Ishikawa (cell line): Measurements from ENCODE around the gene ELMO1.

Experiments
- CREB1 ChIP-seq: IDR thresholded peaks from 2 replicates; pipeline ENCODE4 v1.6.1; 2012; ENCODE audit warnings: low read depth
- EGR1 ChIP-seq: IDR thresholded peaks from 2 replicates; pipeline ENCODE4 v1.6.1; 2012
- EP300 ChIP-seq: IDR thresholded peaks from 2 replicates; pipeline ENCODE4 v1.6.1; 2012; ENCODE audit warnings: borderline replicate concordance
- FOXM1 ChIP-seq: IDR thresholded peaks from 2 replicates; pipeline ENCODE4 v1.6.1; 2012; ENCODE audit warnings: low read depth, borderline replicate concordance
- TAF1 ChIP-seq: IDR thresholded peaks from 2 replicates; pipeline ENCODE4 v1.6.1; 2012; ENCODE audit warnings: low read depth, mild to moderate bottlenecking
- TCF12 ChIP-seq: IDR thresholded peaks from 2 replicates; pipeline ENCODE4 v1.6.1; 2012; ENCODE audit warnings: low read depth
- TF ChIP-seq, protein P1 (sequence below): IDR thresholded peaks from 2 replicates; pipeline ENCODE4 v1.6.1; 2012
- TF ChIP-seq, protein P2 (sequence below): IDR thresholded peaks from 2 replicates; pipeline ENCODE4 v1.6.1; 2012; ENCODE audit warnings: low read depth, mild to moderate bottlenecking

DNA sequence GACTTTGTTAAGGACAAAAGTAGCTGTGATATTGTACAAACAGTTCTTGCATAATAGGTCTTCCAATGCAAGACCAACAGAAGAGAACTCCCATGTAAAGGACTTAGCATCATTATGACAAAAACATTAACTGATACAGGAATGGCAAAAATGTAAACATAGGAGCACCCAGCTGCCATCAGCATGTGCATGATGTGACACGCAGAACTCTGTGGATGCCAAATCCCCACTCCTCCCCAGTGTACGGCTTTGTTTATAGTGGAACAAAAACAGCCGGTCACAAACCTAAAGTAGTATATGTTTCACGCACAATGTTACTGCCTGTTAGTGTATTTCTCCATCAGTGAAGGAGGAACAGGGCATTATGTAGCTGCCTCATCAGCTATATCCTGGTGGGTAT lies 408.3 kb downstream of the ELMO1 start:
- TF ChIP-seq TAF1 = no peak
- TF ChIP-seq, protein P1, sequence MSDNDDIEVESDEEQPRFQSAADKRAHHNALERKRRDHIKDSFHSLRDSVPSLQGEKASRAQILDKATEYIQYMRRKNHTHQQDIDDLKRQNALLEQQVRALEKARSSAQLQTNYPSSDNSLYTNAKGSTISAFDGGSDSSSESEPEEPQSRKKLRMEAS = no peak
- no peak for TF ChIP-seq EP300
- no peak for TF ChIP-seq TCF12
- TF ChIP-seq, protein P2, sequence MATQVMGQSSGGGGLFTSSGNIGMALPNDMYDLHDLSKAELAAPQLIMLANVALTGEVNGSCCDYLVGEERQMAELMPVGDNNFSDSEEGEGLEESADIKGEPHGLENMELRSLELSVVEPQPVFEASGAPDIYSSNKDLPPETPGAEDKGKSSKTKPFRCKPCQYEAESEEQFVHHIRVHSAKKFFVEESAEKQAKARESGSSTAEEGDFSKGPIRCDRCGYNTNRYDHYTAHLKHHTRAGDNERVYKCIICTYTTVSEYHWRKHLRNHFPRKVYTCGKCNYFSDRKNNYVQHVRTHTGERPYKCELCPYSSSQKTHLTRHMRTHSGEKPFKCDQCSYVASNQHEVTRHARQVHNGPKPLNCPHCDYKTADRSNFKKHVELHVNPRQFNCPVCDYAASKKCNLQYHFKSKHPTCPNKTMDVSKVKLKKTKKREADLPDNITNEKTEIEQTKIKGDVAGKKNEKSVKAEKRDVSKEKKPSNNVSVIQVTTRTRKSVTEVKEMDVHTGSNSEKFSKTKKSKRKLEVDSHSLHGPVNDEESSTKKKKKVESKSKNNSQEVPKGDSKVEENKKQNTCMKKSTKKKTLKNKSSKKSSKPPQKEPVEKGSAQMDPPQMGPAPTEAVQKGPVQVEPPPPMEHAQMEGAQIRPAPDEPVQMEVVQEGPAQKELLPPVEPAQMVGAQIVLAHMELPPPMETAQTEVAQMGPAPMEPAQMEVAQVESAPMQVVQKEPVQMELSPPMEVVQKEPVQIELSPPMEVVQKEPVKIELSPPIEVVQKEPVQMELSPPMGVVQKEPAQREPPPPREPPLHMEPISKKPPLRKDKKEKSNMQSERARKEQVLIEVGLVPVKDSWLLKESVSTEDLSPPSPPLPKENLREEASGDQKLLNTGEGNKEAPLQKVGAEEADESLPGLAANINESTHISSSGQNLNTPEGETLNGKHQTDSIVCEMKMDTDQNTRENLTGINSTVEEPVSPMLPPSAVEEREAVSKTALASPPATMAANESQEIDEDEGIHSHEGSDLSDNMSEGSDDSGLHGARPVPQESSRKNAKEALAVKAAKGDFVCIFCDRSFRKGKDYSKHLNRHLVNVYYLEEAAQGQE = no peak
- TF ChIP-seq FOXM1 = no peak
- no peak for TF ChIP-seq CREB1
- no peak for TF ChIP-seq EGR1
